Suprapubic skin (tissue), 4 donors: ENCODE measurements around the gene MTA1. TPM values are rescaled to one million over a fixed set of nuclear protein-coding genes. Genes with fewer than 3 reads are reported as not detected.
A peak's percentile ranks its signal among the peaks of the same experiment; 100 is the strongest.

Experiments
- DNase-seq, 2 donors: peaks; one replicate each; pipeline ENCODE4 v3.0.0-alpha.2; 2019; ENCODE audit warnings: low spot score in 2 of 2
- H3K27ac ChIP-seq: fragments of 200-600 bp; sonication (generic); one replicate; pipeline ENCODE4 v1.5.1; 2019
- H3K27me3 ChIP-seq: fragments of 200-600 bp; sonication (generic); one replicate; pipeline ENCODE4 v1.5.1; 2019
- H3K36me3 ChIP-seq: fragments of 200-600 bp; sonication (generic); one replicate; pipeline ENCODE4 v1.5.1; 2019
- H3K4me1 ChIP-seq: fragments of 200-600 bp; sonication (generic); one replicate; pipeline ENCODE4 v1.5.1; 2019
- H3K4me3 ChIP-seq: fragments of 200-600 bp; sonication (generic); one replicate; pipeline ENCODE4 v1.5.1; 2019; ENCODE audit warnings: mild to moderate bottlenecking
- H3K9me3 ChIP-seq: fragments of 200-600 bp; sonication (generic); one replicate; pipeline ENCODE4 v1.5.1; 2019
- CTCF ChIP-seq, 2 donors: fragments of 200-600 bp in 1 of 2; fragments of 450-650 bp in 1 of 2; sonication (generic) in 1 of 2; IDR thresholded peaks; one replicate each; pipeline ENCODE4 v1.5.1; 2016 to 2019; ENCODE audit warnings: antibody characterized with exemption in 2 of 2, mild to moderate bottlenecking in 1 of 2, moderate library complexity in 1 of 2
- EP300 ChIP-seq: sonication (generic); formaldehyde crosslinking; IDR thresholded peaks from one replicate; pipeline ENCODE4 v1.6.1; 2017; ENCODE audit warnings: antibody characterized with exemption
- POLR2A ChIP-seq, 2 donors: fragments of 450-650 bp; IDR thresholded peaks; one replicate each; pipeline ENCODE4 v1.6.1; 2017; ENCODE audit warnings: antibody characterized with exemption in 2 of 2, mild to moderate bottlenecking in 2 of 2, moderate library complexity in 2 of 2
- POLR2AphosphoS5 ChIP-seq, 3 donors: sonication (generic); formaldehyde crosslinking; IDR thresholded peaks; one replicate each; pipeline ENCODE4 v1.6.1; 2017; ENCODE audit warnings: antibody characterized with exemption in 3 of 3
- WGBS: methylation state at CpG from one replicate; pipeline ENCODE4 v1.1.5; 2018; 5-methylcytosine and 5-hydroxymethylcytosine counted together
- total RNA-seq, 4 donors: library from RNA; depleted of rRNA; stranded (reverse); fragments of >200 nt; gene quantifications; one replicate each; pipeline ENCODE4 v1.1.0, GENCODE V29; 2016

Gene MTA1
- total RNA-seq, 4 donors from 2014 or later, result 38.1 to 107 (median 59.5) TPM

- WGBS, result 34% methylated on average over 14 of the region's 21 CpGs
- TF ChIP-seq CTCF (IDR thresholded peaks at IDR 0.05), result no peak
- peak in 1 of 3 donors; percentile 67 for TF ChIP-seq POLR2AphosphoS5 (IDR thresholded peaks at IDR 0.05)
- TF ChIP-seq EP300, result no peak
- H3K36me3 ChIP-seq, result peaks cover 8% of the 10 kb centered on the region
- H3K27ac ChIP-seq, result peak overlapping the region; percentile 92
- H3K27me3 ChIP-seq, result no peaks in the 10 kb centered on the region
- DNase-seq, result peak in 1 of 2 donors; percentile 79
- peak overlapping the region; percentile 91 for H3K4me3 ChIP-seq
- H3K4me1 ChIP-seq, result peaks cover 69% of the 10 kb centered on the region
- H3K9me3 ChIP-seq, result no peaks in the 10 kb centered on the region
Observed at GRCh38 chr14:105476097-105476830, 56.6 kb downstream of the MTA1 start.

- peak overlapping the region; percentile 91 for H3K4me3 ChIP-seq
- H3K36me3 ChIP-seq, result peaks cover 8% of the 10 kb centered on the region
- no peak for TF ChIP-seq CTCF (IDR thresholded peaks at IDR 0.05)
- TF ChIP-seq EP300, result no peak
- DNase-seq, result peak in 1 of 2 donors; percentile 72
- peak overlapping the region; percentile 92 for H3K27ac ChIP-seq
- H3K9me3 ChIP-seq, result no peaks in the 10 kb centered on the region
- no peaks in the 10 kb centered on the region for H3K27me3 ChIP-seq
- 58% methylated on average over 5 of the region's 16 CpGs for WGBS
- peaks cover 71% of the 10 kb centered on the region for H3K4me1 ChIP-seq
Observed at GRCh38 chr14:105476831-105477659, 57.4 kb downstream of the MTA1 start.

- peaks cover 71% of the 10 kb centered on the region for H3K4me1 ChIP-seq
- no peaks in the 10 kb centered on the region for H3K9me3 ChIP-seq
- no peak for TF ChIP-seq POLR2AphosphoS5 (IDR thresholded peaks at IDR 0.05)
- no peak for TF ChIP-seq CTCF (IDR thresholded peaks at IDR 0.05)
- no peak for TF ChIP-seq POLR2A (IDR thresholded peaks at IDR 0.05)
- no peak for TF ChIP-seq EP300
- no peaks in the 10 kb centered on the region for H3K27me3 ChIP-seq
- peaks cover 8% of the 10 kb centered on the region for H3K36me3 ChIP-seq
- peak in 1 of 2 donors; percentile 77 for DNase-seq
- peak overlapping the region; percentile 5 for H3K27ac ChIP-seq
- WGBS, result 33% methylated on average over 20 of the region's 56 CpGs
- H3K4me3 ChIP-seq, result peak overlapping the region; percentile 91
Observed at GRCh38 chr14:105477660-105478397, 58.2 kb downstream of the MTA1 start.

GRCh38 chr14:105478398-105479251, 59.0 kb downstream of the MTA1 start:
- H3K4me3 ChIP-seq, result no peak overlapping the region
- peaks cover 8% of the 10 kb centered on the region for H3K36me3 ChIP-seq
- no peaks in the 10 kb centered on the region for H3K27me3 ChIP-seq
- TF ChIP-seq POLR2AphosphoS5 (IDR thresholded peaks at IDR 0.05), result no peak
- TF ChIP-seq EP300, result no peak
- TF ChIP-seq CTCF (IDR thresholded peaks at IDR 0.05), result no peak
- no peak for TF ChIP-seq POLR2A (IDR thresholded peaks at IDR 0.05)
- H3K27ac ChIP-seq, result no peak overlapping the region
- H3K9me3 ChIP-seq, result no peaks in the 10 kb centered on the region
- peaks cover 71% of the 10 kb centered on the region for H3K4me1 ChIP-seq
- 76% methylated on average over 15 of the region's 81 CpGs for WGBS
- peak in 1 of 2 donors; percentile 77 for DNase-seq
